COLO829 (cell line): ENCODE measurements around the gene MAP4.
"Not testable (repeated sequence)": the region's sequence is repeated elsewhere in the genome, so short reads cannot be mapped to it uniquely, and the experiment has no call there.

Source experiments
- DNase-seq: peaks from one replicate; pipeline ENCODE4 v3.0.0; 2012; ENCODE audit warnings: low spot score

The MAP4 gene

GRCh38 chr3:47896736-47897135 lies 119.5 kb downstream of the MAP4 start:
- no peak for DNase-seq

DNA sequence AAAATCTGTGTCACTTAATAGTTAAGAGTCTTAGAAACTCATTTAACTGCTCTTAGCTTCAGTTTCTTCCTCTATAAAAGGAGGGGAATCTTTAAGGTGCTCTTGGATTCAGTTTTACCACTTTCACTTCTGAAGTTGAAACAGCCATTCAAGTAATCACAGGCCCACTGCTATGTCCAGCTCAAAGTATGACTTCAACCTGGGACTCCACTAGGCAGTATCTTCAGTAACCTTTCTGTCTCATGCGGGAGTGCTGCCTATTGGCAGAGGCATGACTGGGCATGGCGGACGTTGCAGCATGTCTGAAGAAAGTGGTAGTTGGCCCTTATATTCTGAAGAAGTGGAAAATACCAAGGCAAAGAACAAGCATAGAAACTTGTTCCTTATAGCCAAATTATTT lies 121.0 kb downstream of the MAP4 start:
- no peak for DNase-seq

- no peak for DNase-seq
Observed at GRCh38 chr3:47892286-47893040, 123.8 kb downstream of the MAP4 start.

DNA sequence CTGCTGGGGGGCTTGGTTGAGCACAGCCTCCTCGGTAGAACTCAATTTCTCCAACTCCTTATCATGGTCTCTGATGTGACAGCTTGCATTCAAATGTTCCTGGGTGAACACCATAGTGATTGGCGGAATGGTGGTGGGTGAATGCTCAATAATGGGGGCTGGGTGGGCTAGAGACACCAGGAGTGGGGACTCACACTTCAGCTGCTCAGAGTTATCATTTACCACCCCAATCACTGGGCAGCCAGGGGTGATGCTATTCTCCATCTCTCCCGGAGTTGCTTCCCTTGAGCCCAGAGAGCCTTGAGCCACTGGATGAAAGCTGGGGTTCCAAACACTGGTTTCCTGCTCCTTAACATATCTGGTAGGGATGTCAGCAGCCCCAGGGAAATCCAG lies 124.6 kb downstream of the MAP4 start:
- no peak for DNase-seq

DNA sequence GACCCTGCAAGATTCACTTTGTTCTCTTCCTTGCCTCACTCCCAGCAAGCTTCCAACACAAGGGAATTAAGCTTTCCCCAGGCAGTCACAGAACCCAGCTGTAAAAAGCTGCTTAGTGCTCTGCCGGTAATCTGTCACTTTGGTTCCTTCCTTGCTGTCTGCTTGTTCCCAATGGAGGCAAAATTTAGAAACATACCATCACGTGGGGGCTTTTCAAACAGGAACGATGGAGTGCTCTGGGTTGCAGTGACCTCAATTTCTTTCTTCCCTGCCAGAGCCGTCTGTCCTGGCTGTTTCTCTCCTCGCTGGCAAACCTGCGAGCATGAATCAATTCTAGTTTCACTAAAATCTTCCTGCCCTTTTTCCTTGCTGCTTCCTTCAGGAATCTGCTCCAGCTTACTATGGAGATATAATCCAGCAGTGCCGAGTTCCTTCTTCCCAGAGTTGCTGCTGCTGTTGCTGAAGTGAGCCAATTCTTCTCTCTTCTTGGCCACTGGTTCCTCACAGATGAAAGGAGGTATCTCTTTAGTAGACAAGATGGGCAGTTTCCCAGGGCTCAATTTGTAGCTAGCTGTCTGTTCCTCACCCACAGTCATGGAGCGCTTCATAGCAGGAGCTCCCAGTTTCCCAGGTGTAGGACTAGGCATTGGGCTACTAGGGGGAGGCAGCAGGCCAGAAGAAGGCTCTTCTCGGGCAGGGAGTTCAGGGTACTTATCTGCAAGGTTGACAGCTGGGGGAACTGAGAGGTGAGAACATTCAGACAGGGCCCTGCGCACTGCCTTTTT lies 125.2 kb downstream of the MAP4 start:
- DNase-seq, result no peak

DNA sequence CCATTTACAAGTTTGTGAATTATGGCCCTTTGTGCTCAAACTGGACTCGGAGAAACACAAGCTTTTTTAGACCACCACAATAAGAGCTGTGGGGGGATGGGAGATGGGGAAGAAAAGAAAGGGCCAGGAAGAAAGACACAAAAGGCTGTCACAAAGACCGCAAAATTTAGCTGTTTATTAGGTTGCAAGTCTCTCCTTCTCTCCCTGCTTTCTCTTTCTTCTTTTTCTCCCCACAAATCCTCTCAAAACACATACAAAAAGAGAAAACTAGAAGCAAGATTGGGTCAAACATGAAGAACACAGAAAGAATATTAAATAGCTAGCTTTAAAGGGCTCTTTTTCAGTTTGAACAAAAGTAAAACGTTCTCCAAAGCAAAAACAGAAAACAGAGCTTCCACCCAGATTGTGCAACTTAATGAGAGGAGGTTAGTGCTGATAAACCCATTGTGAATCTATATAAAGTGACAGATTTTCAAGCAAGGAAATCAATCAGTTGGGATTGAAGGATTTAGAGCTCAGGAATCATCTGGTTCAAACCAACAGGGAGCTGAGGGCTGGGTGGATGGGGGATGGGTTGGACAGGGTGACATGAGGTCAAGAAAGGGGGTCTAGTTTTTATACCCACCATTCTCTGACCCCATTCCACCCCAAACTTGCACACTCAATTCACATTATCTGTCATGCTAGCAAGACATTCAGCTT lies 125.9 kb downstream of the MAP4 start:
- DNase-seq, result no peak

DNA sequence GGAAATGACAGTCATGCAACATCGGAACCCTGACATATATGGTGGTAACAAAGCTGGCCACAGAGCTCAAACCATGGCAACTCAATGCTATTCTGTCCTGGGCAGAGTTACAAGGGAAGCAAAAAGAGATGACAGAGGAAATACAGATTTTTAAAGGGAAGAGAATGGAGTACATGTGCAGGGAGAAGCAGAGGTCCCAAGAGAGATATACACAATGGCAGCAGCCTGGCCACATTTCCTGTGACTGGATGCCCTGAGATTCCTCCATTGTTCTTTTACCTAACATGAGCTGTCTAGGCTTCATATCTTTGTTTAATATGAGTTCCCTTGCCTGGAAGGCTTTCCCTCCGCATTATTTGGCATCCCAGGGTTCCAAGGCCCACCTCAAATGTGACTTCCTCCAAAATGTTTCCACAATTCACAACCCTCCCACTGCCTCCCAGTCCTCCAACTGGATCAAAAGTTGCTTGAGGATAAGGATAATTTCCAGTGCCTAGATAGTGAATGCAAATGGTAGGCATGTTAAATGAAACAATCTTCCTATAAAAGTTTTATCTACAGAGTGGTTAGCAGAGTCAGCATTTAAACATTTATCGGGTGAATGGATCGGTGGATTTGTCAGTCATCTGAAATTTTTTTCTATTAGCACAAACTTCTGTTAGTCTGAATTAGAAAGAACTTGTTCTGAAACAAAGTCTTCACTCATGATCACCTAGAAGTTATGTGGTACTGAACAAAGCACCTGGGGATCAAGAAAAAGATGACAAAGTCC lies 127.0 kb downstream of the MAP4 start:
- no peak for DNase-seq

DNA sequence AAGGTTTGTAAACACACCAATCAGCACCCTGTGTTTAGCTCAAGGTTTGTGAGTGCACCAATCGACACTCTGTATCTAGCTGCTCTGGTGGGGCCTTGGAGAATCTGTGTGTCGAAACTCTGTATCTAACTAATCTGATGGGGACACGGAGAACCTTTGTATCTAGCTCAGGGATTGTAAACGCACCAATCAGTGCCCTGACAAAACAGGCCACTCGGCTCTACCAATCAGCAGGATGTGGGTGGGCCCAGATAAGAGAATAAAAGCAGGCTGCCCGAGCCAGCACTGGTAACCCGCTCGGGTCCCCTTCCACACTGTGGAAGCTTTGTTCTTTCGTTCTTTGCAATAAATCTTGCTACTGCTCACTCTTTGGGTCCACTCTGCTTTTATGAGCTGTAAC lies 128.2 kb downstream of the MAP4 start:
- not testable (repeated sequence) for DNase-seq

DNA sequence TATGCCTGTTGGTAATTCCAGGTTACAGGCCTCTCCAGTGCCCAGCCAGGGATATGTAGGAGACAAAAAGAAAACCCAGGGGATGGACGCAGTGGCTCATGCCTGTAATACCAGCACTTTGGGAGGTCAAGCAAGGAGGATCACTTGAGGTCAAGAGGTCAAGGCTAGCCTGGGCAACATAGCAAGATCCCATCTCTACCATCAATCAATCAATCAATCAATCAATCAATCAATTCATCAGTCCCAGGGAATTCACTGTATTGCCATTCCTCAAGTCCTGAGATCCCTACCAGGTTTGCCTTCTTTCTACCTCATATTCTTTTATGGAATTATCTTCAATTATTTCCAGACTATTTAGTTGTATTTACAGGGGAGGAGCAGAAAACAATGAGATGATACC lies 131.0 kb downstream of the MAP4 start:
- DNase-seq, result no peak

- no peak for DNase-seq
Observed at GRCh38 chr3:47884603-47885002, 131.6 kb downstream of the MAP4 start.

GRCh38 chr3:47882338-47882737 lies 133.9 kb downstream of the MAP4 start:
- DNase-seq, result no peak

DNA sequence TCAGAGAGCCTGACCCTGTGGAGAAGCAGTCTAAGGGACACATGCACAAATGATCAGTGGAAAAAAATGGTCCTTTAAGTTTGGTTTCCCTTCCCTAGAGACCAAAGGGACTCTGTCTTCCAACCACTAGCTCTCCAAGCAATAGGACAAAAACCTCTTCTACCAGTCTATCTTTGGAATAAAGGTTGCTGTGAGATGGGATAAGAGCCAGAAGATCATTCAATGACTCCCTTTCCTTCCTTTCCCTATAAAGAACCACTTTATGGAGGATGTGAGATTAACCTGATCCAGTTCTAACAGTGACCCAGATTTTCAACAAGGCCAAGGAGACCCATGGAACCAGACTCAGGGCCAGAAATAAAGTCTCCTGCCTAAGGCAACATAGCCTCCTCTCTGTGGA lies 138.5 kb downstream of the MAP4 start:
- no peak for DNase-seq

- DNase-seq, result no peak
Observed at GRCh38 chr3:47877290-47877689, 138.9 kb downstream of the MAP4 start.

- no peak for DNase-seq
Observed at GRCh38 chr3:47874913-47875312, 141.3 kb downstream of the MAP4 start.

DNA sequence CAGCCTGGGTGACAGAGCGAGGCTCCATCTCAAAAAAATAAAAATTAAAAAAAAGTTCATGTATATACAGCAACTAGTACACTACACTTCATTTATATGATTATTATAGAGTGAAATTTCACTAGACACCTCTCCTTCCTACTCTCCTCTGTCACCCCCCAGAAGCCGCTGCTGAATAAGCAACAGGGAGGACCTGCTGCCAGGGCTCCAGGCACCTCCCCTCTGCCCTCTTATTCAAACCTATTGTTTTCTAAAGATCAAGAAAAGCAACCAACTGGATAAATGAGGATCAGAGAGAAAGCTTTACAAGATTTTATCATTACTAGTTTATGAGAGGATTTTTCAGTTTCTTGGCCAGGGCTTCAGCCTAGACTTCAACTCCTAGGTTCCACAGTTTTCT lies 141.8 kb downstream of the MAP4 start:
- DNase-seq, result no peak

DNA sequence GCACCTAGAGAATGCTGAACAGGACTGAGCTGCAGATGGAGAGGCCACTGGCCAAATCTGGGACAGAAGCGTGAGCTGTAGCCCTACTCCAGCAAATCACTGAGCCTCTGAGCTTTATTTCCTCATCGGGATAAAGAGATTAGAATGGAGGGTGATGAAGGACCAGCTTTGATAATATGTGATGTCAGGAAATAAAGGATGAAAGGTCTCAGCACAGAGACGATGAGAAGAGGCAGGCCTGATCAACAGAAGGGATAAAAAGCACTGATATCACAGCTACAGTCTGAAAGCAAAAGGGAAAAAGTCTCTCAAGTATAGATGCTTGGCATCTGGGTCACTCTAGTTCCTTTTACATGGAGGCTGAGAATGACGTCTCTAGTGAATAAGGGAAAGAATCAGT lies 143.3 kb downstream of the MAP4 start:
- DNase-seq, result no peak

- DNase-seq, result no peak
Observed at GRCh38 chr3:47871389-47871788, 144.8 kb downstream of the MAP4 start.

GRCh38 chr3:47870702-47871260 lies 145.4 kb downstream of the MAP4 start:
- DNase-seq, result no peak

- DNase-seq, result no peak
Observed at GRCh38 chr3:47870156-47870555, 146.1 kb downstream of the MAP4 start.

- no peak for DNase-seq
Observed at GRCh38 chr3:47868306-47868705, 147.9 kb downstream of the MAP4 start.

GRCh38 chr3:47867451-47868044 lies 148.7 kb downstream of the MAP4 start:
- DNase-seq, result no peak

DNA sequence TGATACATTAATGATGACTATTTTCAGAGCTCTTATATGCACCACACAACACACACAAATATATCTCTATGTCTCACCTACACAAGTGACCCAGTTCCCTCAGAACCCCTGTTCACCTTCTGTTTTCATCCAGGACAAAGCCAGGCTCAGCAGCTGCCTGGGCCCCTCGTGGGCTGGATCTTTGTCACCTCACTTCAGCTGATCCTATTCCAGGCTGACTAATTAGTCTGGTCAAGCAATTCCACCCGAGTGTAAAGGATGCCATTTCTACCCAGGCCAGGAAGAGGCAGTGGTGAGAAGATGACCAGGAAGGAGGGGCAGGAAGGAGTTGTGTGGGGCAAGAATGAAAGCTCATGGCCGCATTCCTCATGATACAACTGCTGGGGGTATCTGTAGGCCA lies 151.0 kb downstream of the MAP4 start:
- DNase-seq, result no peak
